HCT116 (cell line): Measurements from ENCODE around the gene ZNF784. TPM values are rescaled to one million over a fixed set of nuclear protein-coding genes. Genes with fewer than 3 reads are reported as not detected.
A peak's percentile ranks its signal among the peaks of the same experiment; 100 is the strongest.

ENCODE experiments used
- ATAC-seq: fragments of 200-7000 bp; cut with Tn5 transposase; 2 replicates; pipeline ENCODE4 v1.9.1; 2020; ENCODE audit warnings: mild to moderate bottlenecking, moderate library complexity
- BruUV-seq: library from RNA; stranded (reverse); fragments of 400-500 nt; replicated peaks from 2 replicates; lab custom pipeline; 2021; lab: Mats Ljungman, UMichigan
- CTCF ChIA-PET: fragments of 300-600 bp; sonication (Branson Sonifier 250); formaldehyde crosslinking; loops from one replicate; lab custom pipeline; 2021; ENCODE audit warnings: antibody characterized with exemption; lab: Charles Lee
- POLR2A ChIA-PET: fragments of 300-600, 350-600 bp; sonication (Branson Sonifier 250); formaldehyde crosslinking; loops from one replicate; lab custom pipeline; 2021; ENCODE audit warnings: antibody characterized with exemption; lab: Charles Lee
- RAD21 ChIA-PET, 2 experiments: fragments of 300-600 bp; sonication (Branson Sonifier 250); formaldehyde crosslinking; loops; one replicate each; lab custom pipeline; 2023; ENCODE audit warnings: low total read pairs in 2 of 2; ENCODE audit not compliant: uncharacterized antibody in 2 of 2, unreplicated experiment in 2 of 2, low non-redundant PET in 1 of 2; lab: Charles Lee
- DNase-seq: peaks from one replicate; pipeline ENCODE4 v3.0.0-alpha.2; 2010; ENCODE audit warnings: low read depth, low spot score
- H2AFZ ChIP-seq: fragments of 200-600 bp; shearing (Covaris generic), sonication (generic); 2 replicates; pipeline ENCODE4 v1.6.1; 2017; ENCODE audit warnings: low read depth, mixed run types, mixed read lengths, antibody characterized with exemption, low read length; ENCODE audit not compliant: poor library complexity, severe bottlenecking
- H3K27ac ChIP-seq: 2 replicates; pipeline ENCODE4 v1.5.1; 2012; ENCODE audit warnings: low read depth, low read length
- H3K27me3 ChIP-seq: fragments of 200-600 bp; sonication (generic); 2 replicates; pipeline ENCODE4 v1.6.1; 2016; ENCODE audit warnings: mixed run types, low read length, mixed read lengths; ENCODE audit not compliant: insufficient read depth
- H3K36me3 ChIP-seq, 2 experiments: fragments of 200-500 bp in 1 of 2; fragments of 200-600 bp in 1 of 2; sonication (Bioruptor generic) in 1 of 2; sonication (generic) in 1 of 2; 2 replicates each; pipeline versions ENCODE4 v1.5.1 to v1.6.1; 2014 to 2016; ENCODE audit warnings: low read length in 2 of 2, inconsistent platforms in 1 of 2, mixed read lengths in 1 of 2, mixed run types in 1 of 2; ENCODE audit not compliant: insufficient read depth in 2 of 2, control insufficient read depth in 1 of 2
- H3K4me1 ChIP-seq, 2 experiments: fragments of 200-600 bp in 1 of 2; sonication (generic) in 1 of 2; 2 replicates each; pipeline versions ENCODE4 v1.5.1 to v1.6.1; 2012 to 2017; ENCODE audit warnings: low read length in 2 of 2, inconsistent platforms in 1 of 2, mild to moderate bottlenecking in 1 of 2, mixed read lengths in 1 of 2, mixed run types in 1 of 2, moderate library complexity in 1 of 2; ENCODE audit not compliant: insufficient read depth in 2 of 2, control insufficient read depth in 1 of 2
- H3K4me2 ChIP-seq: fragments of 200-600 bp; sonication (generic); 2 replicates; pipeline ENCODE4 v1.6.1; 2017; ENCODE audit warnings: mixed run types, low read length, mixed read lengths
- H3K4me3 ChIP-seq, 2 experiments: fragments of 200-600 bp in 1 of 2; sonication (generic) in 1 of 2; replicated peaks in 1 of 2; 2 replicates each; pipeline ENCODE4 v1.5.1; 2011 to 2016; ENCODE audit warnings: low read length in 2 of 2, control low read depth in 1 of 2, low read depth in 1 of 2, mild to moderate bottlenecking in 1 of 2, mixed read lengths in 1 of 2, mixed run types in 1 of 2
- H3K79me2 ChIP-seq: fragments of 200-600 bp; sonication (generic); 2 replicates; pipeline ENCODE4 v1.6.1; 2017; ENCODE audit warnings: mild to moderate bottlenecking, mixed run types, low read length, moderate library complexity, mixed read lengths; ENCODE audit not compliant: insufficient read depth
- H3K9ac ChIP-seq: fragments of 200-600 bp; sonication (generic); 2 replicates; pipeline ENCODE4 v1.6.1; 2016; ENCODE audit warnings: low read length, mixed read lengths
- H3K9me2 ChIP-seq: fragments of 200-600 bp; sonication (generic), shearing (Covaris generic); 2 replicates; pipeline ENCODE4 v1.6.1; 2017; ENCODE audit warnings: mixed run types, mild to moderate bottlenecking, moderate library complexity; ENCODE audit not compliant: insufficient read depth
- H3K9me3 ChIP-seq, 2 experiments: fragments of 200-500 bp in 1 of 2; fragments of 200-600 bp in 1 of 2; sonication (Bioruptor generic) in 1 of 2; sonication (generic) in 1 of 2; 2 replicates each; pipeline ENCODE4 v1.6.1; 2014 to 2017; ENCODE audit warnings: low read length in 2 of 2, mixed read lengths in 2 of 2, inconsistent platforms in 1 of 2, low read depth in 1 of 2, mild to moderate bottlenecking in 1 of 2, mixed run types in 1 of 2, moderate library complexity in 1 of 2; ENCODE audit not compliant: control insufficient read depth in 1 of 2, insufficient read depth in 1 of 2
- H4K20me1 ChIP-seq: fragments of 200-600 bp; sonication (generic), shearing (Covaris generic); 2 replicates; pipeline ENCODE4 v1.6.1; 2017; ENCODE audit warnings: mixed run types, mild to moderate bottlenecking, moderate library complexity; ENCODE audit not compliant: insufficient read depth
- ATF3 ChIP-seq: IDR thresholded peaks from 2 replicates; pipeline ENCODE4 v1.6.1; 2012
- CBX3 ChIP-seq: IDR thresholded peaks from 2 replicates; pipeline ENCODE4 v1.6.1; 2012; ENCODE audit warnings: low read depth
- CEBPB ChIP-seq: IDR thresholded peaks from 2 replicates; pipeline ENCODE4 v1.6.1; 2012; ENCODE audit warnings: low read depth
- EGR1 ChIP-seq: IDR thresholded peaks from 2 replicates; pipeline ENCODE4 v1.6.1; 2012; ENCODE audit warnings: low read depth
- ELF1 ChIP-seq: IDR thresholded peaks from 2 replicates; pipeline ENCODE4 v1.6.1; 2012; ENCODE audit warnings: low read depth, borderline replicate concordance
- EZH2 ChIP-seq: fragments of 200-600 bp; sonication (generic); IDR thresholded peaks from 2 replicates; pipeline ENCODE4 v1.6.1; 2017; ENCODE audit warnings: antibody characterized with exemption, mixed run types
- EZH2phosphoT487 ChIP-seq: fragments of 200-600 bp; IDR thresholded peaks from 2 replicates; pipeline ENCODE4 v1.6.1; 2018; ENCODE audit warnings: antibody characterized with exemption, borderline replicate concordance
- JUND ChIP-seq: IDR thresholded peaks from 2 replicates; pipeline ENCODE4 v1.6.1; 2012
- MAX ChIP-seq: IDR thresholded peaks from 2 replicates; pipeline ENCODE4 v1.6.1; 2012
- POLR2A ChIP-seq: IDR thresholded peaks from 2 replicates; pipeline ENCODE4 v1.7.0; 2011; ENCODE audit warnings: borderline replicate concordance; ENCODE audit not compliant: insufficient read depth, insufficient read length; ENCODE audit errors: extremely low read depth
- RAD21 ChIP-seq: IDR thresholded peaks from 2 replicates; pipeline ENCODE4 v1.6.1; 2012; ENCODE audit warnings: low read depth, mild to moderate bottlenecking
- SIN3A ChIP-seq: IDR thresholded peaks from 2 replicates; pipeline ENCODE4 v1.6.1; 2012; ENCODE audit warnings: low read depth
- SP1 ChIP-seq: IDR thresholded peaks from 2 replicates; pipeline ENCODE4 v1.6.1; 2012; ENCODE audit warnings: low read depth
- SRF ChIP-seq: IDR thresholded peaks from 2 replicates; pipeline ENCODE4 v1.6.1; 2012; ENCODE audit warnings: low read depth
- YY1 ChIP-seq: IDR thresholded peaks from 2 replicates; pipeline ENCODE4 v1.6.1; 2011; ENCODE audit warnings: low read length, low read depth, moderate library complexity, mild to moderate bottlenecking; ENCODE audit not compliant: insufficient replicate concordance; ENCODE audit errors: extremely low read depth
- ZBTB33 ChIP-seq: IDR thresholded peaks from 2 replicates; pipeline ENCODE4 v1.6.1; 2011; ENCODE audit warnings: mild to moderate bottlenecking, low read length, moderate library complexity; ENCODE audit not compliant: insufficient replicate concordance; ENCODE audit errors: extremely low read depth
- ZNF274 ChIP-seq: fragments of 200-500 bp; sonication (Bioruptor generic); IDR thresholded peaks from 2 replicates; pipeline ENCODE4 v1.6.1; 2014; ENCODE audit warnings: mild to moderate bottlenecking, low read depth, low read length, inconsistent platforms
- intact Hi-C: fragments of 100-400 bp; cut with micrococcal nuclease; formaldehyde crosslinking; loops from 2 replicates; pipeline ENCODE4 v1.10.0; 2022
- total RNA-seq: library from RNA; stranded (reverse); gene quantifications from one replicate; pipeline ENCODE4 v1.2.1, GENCODE V29; 2021; ENCODE audit not compliant: unreplicated experiment

ZNF784 gene
- total RNA-seq, 1 experiment from 2014 or later = 5.3 TPM

DNA sequence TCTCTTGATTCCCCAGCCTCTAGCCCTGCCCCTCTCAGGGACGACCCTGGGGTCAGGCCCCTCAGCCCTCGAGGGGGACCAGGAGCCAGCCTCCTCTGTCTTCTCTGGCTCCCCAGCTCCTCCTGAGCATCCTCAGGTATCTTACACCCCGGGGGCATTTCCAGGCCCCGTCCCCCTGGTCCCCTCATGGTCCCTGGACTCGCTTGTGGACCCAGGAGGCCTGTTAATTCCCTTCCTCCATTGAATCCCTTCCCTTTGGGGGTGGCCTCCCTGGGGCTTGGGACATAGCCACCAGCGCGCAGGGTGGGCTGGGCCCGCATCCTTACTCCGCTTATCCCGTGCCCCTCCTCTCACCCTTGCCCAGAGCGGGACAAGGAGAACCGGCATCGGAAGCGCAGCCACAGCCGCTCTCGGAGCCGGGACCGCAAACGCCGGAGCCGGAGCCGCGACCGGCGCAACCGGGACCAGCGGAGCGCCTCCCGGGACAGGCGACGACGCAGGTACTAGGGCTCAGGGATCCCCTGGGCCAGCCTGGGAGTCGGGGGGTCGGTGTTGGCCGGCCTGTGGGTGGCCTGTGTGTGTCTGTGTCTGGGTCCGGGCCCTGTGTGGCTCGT, 34.6 kb upstream of the ZNF784 start:
- intact Hi-C loops = no loop called here
- Histone ChIP-seq H3K79me2 (peaks cover 88% of the 10 kb centered on the region), H2AFZ (no peak overlapping the region), H3K36me3 (peaks cover 43 to 52% of the 10 kb centered on the region in 2 experiments; a peak in 3 of 4 replicates), H3K9me3 (no peaks in the 10 kb centered on the region), H3K4me3 (no peak overlapping the region), H3K9me2 (no peaks in the 10 kb centered on the region), H3K27ac (peak overlapping the region; percentile 14; the same call in 1 of the 2 replicates), H3K4me1 (peaks cover 13 to 19% of the 10 kb centered on the region in 2 experiments; a peak in 3 of 4 replicates), H3K4me2 (no peak overlapping the region), H4K20me1 (no peaks in the 10 kb centered on the region; the same call in 1 of the 2 replicates), H3K9ac (no peak overlapping the region), H3K27me3 (no peaks in the 10 kb centered on the region)
- POLR2A ChIA-PET = no interaction called here
- DNase-seq = no peak
- no TSS peak for BruUV-seq
- TF ChIP-seq SP1 (no peak), POLR2A (no peak), SIN3A (no peak), ELF1 (no peak), ATF3 (no peak), YY1 (no peak), MAX (no peak)
- RAD21 ChIA-PET = no interaction called here
- ATAC-seq = no peak
- CTCF ChIA-PET = no interaction called here

- peak overlapping the region; percentile 79 for H3K4me2 ChIP-seq
- intact Hi-C loops = no loop called here
- ChIA-PET RAD21 (no interaction called here), POLR2A (no interaction called here), CTCF (interaction anchor here (2.9 kb wide), 1 partner anchor 14 kb away, joined by 15 read pairs; no protein-coding TSS in a partner anchor)
- H3K27ac ChIP-seq = peak overlapping the region; percentile 99
- H3K9me3 ChIP-seq = no peaks in the 10 kb centered on the region
- no peaks in the 10 kb centered on the region for H3K9me2 ChIP-seq
- H2AFZ ChIP-seq = no peak overlapping the region
- peaks cover 27 to 35% of the 10 kb centered on the region in 2 experiments; a peak in 3 of 4 replicates for H3K36me3 ChIP-seq
- ATAC-seq (no peak), DNase-seq (no peak)
- H3K4me3 ChIP-seq = peak overlapping the region; percentile 93 to 94; a peak in 3 of 4 replicates
- no peaks in the 10 kb centered on the region for H3K27me3 ChIP-seq
- H3K79me2 ChIP-seq = peaks cover 70% of the 10 kb centered on the region
- H3K4me1 ChIP-seq = peaks cover 18 to 29% of the 10 kb centered on the region in 2 experiments; a peak in 3 of 4 replicates
- peak overlapping the region; percentile 99 for H3K9ac ChIP-seq
- H4K20me1 ChIP-seq = no peaks in the 10 kb centered on the region; the same call in 1 of the 2 replicates
- no TSS peak for BruUV-seq
- TF ChIP-seq SRF (no peak), EGR1 (no peak), ZNF274 (no peak), EZH2 (no peak), ELF1 (no peak), YY1 (no peak), CBX3 (no peak), RAD21 (no peak), SP1 (no peak), EZH2phosphoT487 (no peak), SIN3A (no peak), ZBTB33 (no peak), CEBPB (no peak), MAX (no peak), JUND (no peak)
These were observed 32.8 kb upstream of the ZNF784 start for GRCh38 chr19:55656988-55657747.
